ENCODE data around the gene SLN. TPM values are rescaled to one million over a fixed set of nuclear protein-coding genes. Genes with fewer than 3 reads are reported as not detected.

Gene SLN
- 0.52 to 2.1 TPM (median 1.6 TPM) in 5 replicates for total RNA-seq (2022; extraction: Qiagen RNA extraction; ENCODE audit: low read depth)

GRCh38 chr11:107711861-107712755 lies at the start of gene SLN:
TSS of gene SLN (minus strand) at chr11:107712056.

Other genes starting within 250 kb of the SLN start
- gene ALKBH8, start 146.3 kb downstream of the SLN start, total RNA-seq (2022; extraction: Qiagen RNA extraction; ENCODE audit: low read depth), result 6.6 to 9.4 TPM (median 8.2 TPM) in 5 replicates
- 0.06 to 0.31 TPM (median 0.15 TPM) in 5 replicates for gene ELMOD1, start 120.9 kb downstream of the SLN start, total RNA-seq (2022; extraction: Qiagen RNA extraction; ENCODE audit: low read depth)
- gene SLC35F2, start 146.7 kb upstream of the SLN start, total RNA-seq (2022; extraction: Qiagen RNA extraction; ENCODE audit: low read depth), result 42.2 to 53.3 TPM (median 49.0 TPM) in 5 replicates
- gene RAB39A, start 216.4 kb upstream of the SLN start, total RNA-seq (2022; extraction: Qiagen RNA extraction; ENCODE audit: low read depth), result 0.15 to 0.72 TPM (median 0.39 TPM) in 5 replicates